Measurements from ENCODE around the gene TYMP.
A peak's percentile ranks its signal among the peaks of the same experiment; 100 is the strongest.

Gene TYMP

GRCh38 chr22:50528682-50529415, 963 bp downstream of the TYMP start:
- DNase-seq (ENCODE audit: low spot score), result no peak
- no peak for TF ChIP-seq CTCF (IDR thresholded peaks at IDR 0.05; ENCODE audit: extremely low read depth, missing control alignments)

GRCh38 chr22:50527921-50528681, 1.7 kb downstream of the TYMP start:
- TF ChIP-seq CTCF (IDR thresholded peaks at IDR 0.05; ENCODE audit: extremely low read depth, missing control alignments), result no peak
- DNase-seq (ENCODE audit: low spot score), result no peak

DNA sequence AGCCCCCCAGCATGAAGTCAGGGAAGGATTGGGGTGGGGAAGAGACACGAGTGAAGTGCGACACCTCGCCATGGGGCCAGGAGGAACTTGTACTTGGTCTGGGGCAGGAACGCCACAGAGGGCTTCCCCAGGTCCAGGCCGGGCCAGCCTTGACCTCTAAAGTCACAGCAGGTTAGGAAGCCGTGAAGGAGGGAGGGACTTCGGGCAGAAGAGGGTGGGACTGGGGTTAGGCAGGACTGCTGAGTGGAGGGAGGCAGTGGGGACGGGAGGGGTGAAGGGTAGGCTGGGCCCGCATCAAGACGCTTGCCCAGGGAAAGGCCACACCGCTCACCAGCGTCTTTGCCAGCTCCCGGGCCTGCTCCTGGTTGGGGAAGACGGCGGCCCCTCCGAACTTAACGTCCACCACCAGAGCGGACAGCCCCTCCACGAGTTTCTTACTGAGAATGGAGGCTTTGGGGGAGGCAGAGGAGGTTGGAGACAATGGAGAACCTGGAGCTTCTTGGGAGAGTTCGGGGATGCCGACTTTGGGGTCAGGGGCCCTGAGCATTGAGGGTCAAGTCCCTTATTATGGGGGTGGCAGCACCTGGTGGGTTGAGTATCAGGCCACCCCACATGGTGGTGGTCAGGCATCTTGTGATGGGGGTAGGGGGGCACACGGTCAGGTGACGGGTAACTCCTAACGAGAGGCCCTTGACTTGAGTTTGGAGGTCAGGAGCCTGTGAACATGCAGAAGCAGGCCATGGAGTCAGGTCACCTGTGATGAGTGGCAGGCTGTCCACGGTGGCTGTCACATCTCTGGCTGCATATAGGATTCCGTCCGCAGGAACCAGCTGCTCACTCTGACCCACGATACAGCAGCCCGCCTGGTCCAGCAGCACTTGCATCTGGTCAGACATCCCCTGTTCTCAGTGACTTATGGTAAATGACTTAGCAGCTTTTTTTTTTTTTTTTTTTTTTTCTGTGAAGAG, 2.7 kb downstream of the TYMP start:
- DNase-seq (ENCODE audit: low spot score), result peak; percentile 85
- no peak for TF ChIP-seq CTCF (IDR thresholded peaks at IDR 0.05; ENCODE audit: extremely low read depth, missing control alignments)

DNA sequence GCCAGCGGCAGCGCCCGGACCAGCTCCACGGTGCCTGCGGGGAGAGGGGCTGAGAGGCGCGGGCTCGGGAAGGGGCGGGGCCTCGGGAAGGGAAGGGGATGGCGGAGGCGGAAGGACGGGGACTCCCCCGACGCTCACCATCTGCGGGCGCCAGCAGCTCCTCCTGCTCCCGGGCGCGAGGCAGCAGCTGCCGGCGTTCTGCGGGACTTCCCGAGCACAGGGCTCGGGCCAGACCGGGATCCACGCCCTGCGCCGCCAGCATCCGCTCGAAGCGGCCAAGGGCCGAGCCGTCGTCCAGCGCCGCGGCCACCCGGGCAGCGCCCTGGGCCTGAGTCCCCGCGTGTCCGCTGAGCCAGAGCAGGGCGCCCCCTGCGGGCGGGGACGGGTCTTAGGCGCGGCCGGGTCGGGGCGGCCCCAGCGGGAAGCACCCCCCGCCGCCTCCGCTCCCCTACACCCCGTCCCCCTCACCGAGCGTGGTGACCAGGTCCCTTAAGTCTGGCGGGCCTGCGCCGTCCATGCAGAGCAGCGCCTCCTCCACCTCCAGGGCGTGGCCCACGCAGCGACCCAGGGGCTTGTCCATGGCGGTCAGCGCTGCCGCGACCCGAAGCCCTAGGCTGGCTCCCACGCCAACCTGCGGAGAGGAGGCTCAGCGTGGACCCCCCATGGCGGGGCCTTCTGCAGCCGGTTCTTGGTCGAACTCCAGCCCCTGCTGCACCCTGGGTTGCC, 3.5 kb downstream of the TYMP start:
- peak; percentile 61 for TF ChIP-seq CTCF (IDR thresholded peaks at IDR 0.05; ENCODE audit: extremely low read depth, missing control alignments)
- DNase-seq (ENCODE audit: low spot score), result peak; percentile 92

DNA sequence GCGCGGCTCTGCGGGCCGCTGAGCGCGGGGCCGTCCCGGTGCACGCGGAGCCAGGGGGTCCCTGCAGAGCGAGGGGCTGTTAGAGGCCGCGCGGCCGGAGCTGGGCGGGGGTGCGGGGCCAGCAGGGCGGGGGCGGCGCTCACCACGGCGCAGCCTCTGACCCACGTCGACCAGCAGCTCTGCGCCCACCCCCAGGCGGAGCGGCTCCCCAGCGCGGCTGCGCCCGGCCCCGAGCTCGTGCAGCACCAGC, 4.0 kb downstream of the TYMP start:
- no peak for TF ChIP-seq CTCF (IDR thresholded peaks at IDR 0.05; ENCODE audit: extremely low read depth, missing control alignments)
- DNase-seq (ENCODE audit: low spot score), result no peak

GRCh38 chr22:50525104-50525857, 4.5 kb downstream of the TYMP start, which contains the start of gene SCO2:
Gene SCO2, minus strand, starts transcription at chr22:50525598. Its CDS starts 1,187 bp downstream, at chr22:50524411.
- DNase-seq (ENCODE audit: low spot score), result peak; percentile 99
- TF ChIP-seq CTCF (IDR thresholded peaks at IDR 0.05; ENCODE audit: extremely low read depth, missing control alignments), result peak; percentile 40
